ENCODE data around the gene WNT10A. TPM values are rescaled to one million over a fixed set of nuclear protein-coding genes. Genes with fewer than 3 reads are reported as not detected.
"Not testable (repeated sequence)": the region's sequence is repeated elsewhere in the genome, so short reads cannot be mapped to it uniquely, and the experiment has no call there.

The WNT10A gene
- total and polyA plus RNA-seq, 2 donors from 2014 or later = 1.1 to 10.2 TPM

- TF ChIP-seq, protein P1, sequence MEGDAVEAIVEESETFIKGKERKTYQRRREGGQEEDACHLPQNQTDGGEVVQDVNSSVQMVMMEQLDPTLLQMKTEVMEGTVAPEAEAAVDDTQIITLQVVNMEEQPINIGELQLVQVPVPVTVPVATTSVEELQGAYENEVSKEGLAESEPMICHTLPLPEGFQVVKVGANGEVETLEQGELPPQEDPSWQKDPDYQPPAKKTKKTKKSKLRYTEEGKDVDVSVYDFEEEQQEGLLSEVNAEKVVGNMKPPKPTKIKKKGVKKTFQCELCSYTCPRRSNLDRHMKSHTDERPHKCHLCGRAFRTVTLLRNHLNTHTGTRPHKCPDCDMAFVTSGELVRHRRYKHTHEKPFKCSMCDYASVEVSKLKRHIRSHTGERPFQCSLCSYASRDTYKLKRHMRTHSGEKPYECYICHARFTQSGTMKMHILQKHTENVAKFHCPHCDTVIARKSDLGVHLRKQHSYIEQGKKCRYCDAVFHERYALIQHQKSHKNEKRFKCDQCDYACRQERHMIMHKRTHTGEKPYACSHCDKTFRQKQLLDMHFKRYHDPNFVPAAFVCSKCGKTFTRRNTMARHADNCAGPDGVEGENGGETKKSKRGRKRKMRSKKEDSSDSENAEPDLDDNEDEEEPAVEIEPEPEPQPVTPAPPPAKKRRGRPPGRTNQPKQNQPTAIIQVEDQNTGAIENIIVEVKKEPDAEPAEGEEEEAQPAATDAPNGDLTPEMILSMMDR (IDR thresholded peaks at IDR 0.05; ENCODE audit: borderline replicate concordance, extremely low read depth, insufficient read depth) = no peak
- intact Hi-C loops (cut with DNase I) = no loop called here
- Histone ChIP-seq H3K4me3 (ENCODE audit: low read length in 3 of 3) (no peak overlapping the region), H3K36me3 (ENCODE audit: control insufficient read depth in 2 of 3, insufficient read depth in 3 of 3, low read length in 3 of 3) (no peaks in the 10 kb centered on the region), H3K9ac (ENCODE audit: low read length in 3 of 3) (no peak overlapping the region), H3K27me3 (ENCODE audit: control insufficient read depth, insufficient read depth, low read length) (no peaks in the 10 kb centered on the region), H3K9me3 (ENCODE audit: control insufficient read depth in 2 of 3, insufficient read depth in 1 of 3, low read length in 3 of 3) (no peaks in the 10 kb centered on the region), H3K4me1 (ENCODE audit: control insufficient read depth in 2 of 3, insufficient read depth in 2 of 3, low read depth in 1 of 3, low read length in 3 of 3) (no peaks in the 10 kb centered on the region), H3K27ac (ENCODE audit: low read depth in 2 of 2, low read length in 2 of 2) (no peak overlapping the region)
- DNase-seq = no peak
- no peak for FAIRE-seq
Measured at GRCh38 chr2:218927876-218928275, 47.2 kb downstream of the WNT10A start.

DNA sequence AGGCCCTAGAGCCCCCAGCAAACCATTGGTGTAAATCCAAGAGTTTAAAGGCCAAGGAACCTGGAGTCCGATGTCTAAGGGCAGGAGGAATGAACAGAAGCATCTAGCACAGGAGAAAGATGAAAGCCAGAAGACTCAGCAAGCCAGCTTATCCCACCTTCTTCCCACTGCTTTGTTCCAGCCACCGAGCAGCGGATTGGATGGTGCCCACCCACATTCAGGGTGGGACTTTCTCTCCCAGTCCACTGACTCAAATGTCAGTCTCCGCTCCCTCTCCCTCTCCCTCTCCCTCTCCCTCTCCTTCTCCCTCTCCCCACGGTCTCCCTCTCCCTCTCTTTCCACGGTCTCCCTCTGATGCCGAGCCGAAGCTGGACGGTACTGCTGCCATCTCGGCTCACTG, 49.8 kb downstream of the WNT10A start:
- FAIRE-seq; DNase-seq; H3K27me3 ChIP-seq (ENCODE audit: control insufficient read depth, insufficient read depth, low read length); H3K4me1 ChIP-seq (ENCODE audit: control insufficient read depth in 2 of 3, insufficient read depth in 2 of 3, low read depth in 1 of 3, low read length in 3 of 3); intact Hi-C loops (cut with DNase I); H3K27ac ChIP-seq (ENCODE audit: low read depth in 2 of 2, low read length in 2 of 2); H3K9ac ChIP-seq (ENCODE audit: low read length in 3 of 3); H3K36me3 ChIP-seq (ENCODE audit: control insufficient read depth in 2 of 3, insufficient read depth in 3 of 3, low read length in 3 of 3); H3K4me3 ChIP-seq (ENCODE audit: low read length in 3 of 3); H3K9me3 ChIP-seq (ENCODE audit: control insufficient read depth in 2 of 3, insufficient read depth in 1 of 3, low read length in 3 of 3): not testable (repeated sequence)

DNA sequence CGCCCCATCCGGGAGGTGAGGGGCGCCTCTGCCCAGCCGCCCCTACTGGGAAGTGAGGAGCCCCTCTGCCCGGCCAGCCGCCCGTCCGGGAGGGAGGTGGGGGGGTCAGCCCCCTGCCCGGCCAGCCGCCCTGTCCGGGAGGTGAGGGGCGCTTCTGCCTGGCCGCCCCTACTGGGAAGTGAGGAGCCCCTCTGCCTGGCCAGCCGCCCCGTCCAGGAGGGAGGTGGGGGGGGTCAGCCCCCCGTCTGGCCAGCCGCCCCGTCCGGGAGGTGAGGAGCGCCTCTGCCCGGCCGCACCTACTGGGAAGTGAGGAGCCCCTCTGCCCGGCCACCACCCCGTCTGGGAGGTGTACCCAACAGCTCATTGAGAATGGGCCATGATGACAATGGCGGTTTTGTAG, 51.1 kb downstream of the WNT10A start:
- H3K36me3 ChIP-seq (ENCODE audit: control insufficient read depth in 2 of 3, insufficient read depth in 3 of 3, low read length in 3 of 3); intact Hi-C loops (cut with DNase I); H3K27ac ChIP-seq (ENCODE audit: low read depth in 2 of 2, low read length in 2 of 2); DNase-seq; H3K9ac ChIP-seq (ENCODE audit: low read length in 3 of 3); H3K4me1 ChIP-seq (ENCODE audit: control insufficient read depth in 2 of 3, insufficient read depth in 2 of 3, low read depth in 1 of 3, low read length in 3 of 3); FAIRE-seq; H3K4me3 ChIP-seq (ENCODE audit: low read length in 3 of 3); H3K27me3 ChIP-seq (ENCODE audit: control insufficient read depth, insufficient read depth, low read length); H3K9me3 ChIP-seq (ENCODE audit: control insufficient read depth in 2 of 3, insufficient read depth in 1 of 3, low read length in 3 of 3): not testable (repeated sequence)

Other genes starting within 250 kb of the WNT10A start
- gene ZNF142, start 221.2 kb upstream of the WNT10A start, total RNA-seq = 33.6 TPM
- gene ZNF142, start 221.2 kb upstream of the WNT10A start, polyA plus RNA-seq (ENCODE audit: insufficient read depth, low read depth, low replicate concordance) = 3.7 TPM
- gene BCS1L, start 221.2 kb upstream of the WNT10A start, total RNA-seq = 43.3 TPM
- gene BCS1L, start 221.2 kb upstream of the WNT10A start, polyA plus RNA-seq (ENCODE audit: insufficient read depth, low read depth, low replicate concordance) = 40.7 TPM
- gene RNF25, start 208.8 kb upstream of the WNT10A start, total RNA-seq = 30.2 TPM
- gene RNF25, start 208.8 kb upstream of the WNT10A start, polyA plus RNA-seq (ENCODE audit: insufficient read depth, low read depth, low replicate concordance) = 27.8 TPM
- 53.7 TPM for gene STK36, start 208.8 kb upstream of the WNT10A start, total RNA-seq
- 18.5 TPM for gene STK36, start 208.8 kb upstream of the WNT10A start, polyA plus RNA-seq (ENCODE audit: insufficient read depth, low read depth, low replicate concordance)
- 30.7 TPM for gene TTLL4, start 170.0 kb upstream of the WNT10A start, total RNA-seq
- 7.6 TPM for gene TTLL4, start 170.0 kb upstream of the WNT10A start, polyA plus RNA-seq (ENCODE audit: insufficient read depth, low read depth, low replicate concordance)
- 18.5 TPM for gene CYP27A1, start 98.7 kb upstream of the WNT10A start, total RNA-seq
- 43.3 TPM for gene CYP27A1, start 98.7 kb upstream of the WNT10A start, polyA plus RNA-seq (ENCODE audit: insufficient read depth, low read depth, low replicate concordance)
- gene PRKAG3, start 49.0 kb upstream of the WNT10A start, total RNA-seq = not detected
- gene PRKAG3, start 49.0 kb upstream of the WNT10A start, polyA plus RNA-seq (ENCODE audit: insufficient read depth, low read depth, low replicate concordance) = not detected
- 0.57 TPM for gene WNT6, start 21.0 kb upstream of the WNT10A start, total RNA-seq
- gene WNT6, start 21.0 kb upstream of the WNT10A start, polyA plus RNA-seq (ENCODE audit: insufficient read depth, low read depth, low replicate concordance) = 0.75 TPM
- gene CDK5R2, start 78.8 kb downstream of the WNT10A start, total RNA-seq = not detected
- gene CDK5R2, start 78.8 kb downstream of the WNT10A start, polyA plus RNA-seq (ENCODE audit: insufficient read depth, low read depth, low replicate concordance) = not detected
- not detected for gene FEV, start 104.3 kb downstream of the WNT10A start, total RNA-seq
- not detected for gene FEV, start 104.3 kb downstream of the WNT10A start, polyA plus RNA-seq (ENCODE audit: insufficient read depth, low read depth, low replicate concordance)
- not detected for gene CRYBA2, start 112.6 kb downstream of the WNT10A start, total RNA-seq
- not detected for gene CRYBA2, start 112.6 kb downstream of the WNT10A start, polyA plus RNA-seq (ENCODE audit: insufficient read depth, low read depth, low replicate concordance)
- gene CFAP65, start 160.7 kb downstream of the WNT10A start, total RNA-seq = 2.0 TPM
- 0.73 TPM for gene CFAP65, start 160.7 kb downstream of the WNT10A start, polyA plus RNA-seq (ENCODE audit: insufficient read depth, low read depth, low replicate concordance)
- 0.88 TPM for gene IHH, start 180.1 kb downstream of the WNT10A start, total RNA-seq
- gene IHH, start 180.1 kb downstream of the WNT10A start, polyA plus RNA-seq (ENCODE audit: insufficient read depth, low read depth, low replicate concordance) = 3.1 TPM